GM21576 (cell line): ENCODE results near the gene RFT1.

ENCODE experiments used
- ATAC-seq: cut with Tn5 transposase; IDR thresholded peaks from one replicate; pipeline ENCODE4 v1.9.1; 2021; ENCODE audit warnings: mild to moderate bottlenecking, moderate library complexity; ENCODE audit not compliant: unreplicated experiment

RFT1 gene

DNA sequence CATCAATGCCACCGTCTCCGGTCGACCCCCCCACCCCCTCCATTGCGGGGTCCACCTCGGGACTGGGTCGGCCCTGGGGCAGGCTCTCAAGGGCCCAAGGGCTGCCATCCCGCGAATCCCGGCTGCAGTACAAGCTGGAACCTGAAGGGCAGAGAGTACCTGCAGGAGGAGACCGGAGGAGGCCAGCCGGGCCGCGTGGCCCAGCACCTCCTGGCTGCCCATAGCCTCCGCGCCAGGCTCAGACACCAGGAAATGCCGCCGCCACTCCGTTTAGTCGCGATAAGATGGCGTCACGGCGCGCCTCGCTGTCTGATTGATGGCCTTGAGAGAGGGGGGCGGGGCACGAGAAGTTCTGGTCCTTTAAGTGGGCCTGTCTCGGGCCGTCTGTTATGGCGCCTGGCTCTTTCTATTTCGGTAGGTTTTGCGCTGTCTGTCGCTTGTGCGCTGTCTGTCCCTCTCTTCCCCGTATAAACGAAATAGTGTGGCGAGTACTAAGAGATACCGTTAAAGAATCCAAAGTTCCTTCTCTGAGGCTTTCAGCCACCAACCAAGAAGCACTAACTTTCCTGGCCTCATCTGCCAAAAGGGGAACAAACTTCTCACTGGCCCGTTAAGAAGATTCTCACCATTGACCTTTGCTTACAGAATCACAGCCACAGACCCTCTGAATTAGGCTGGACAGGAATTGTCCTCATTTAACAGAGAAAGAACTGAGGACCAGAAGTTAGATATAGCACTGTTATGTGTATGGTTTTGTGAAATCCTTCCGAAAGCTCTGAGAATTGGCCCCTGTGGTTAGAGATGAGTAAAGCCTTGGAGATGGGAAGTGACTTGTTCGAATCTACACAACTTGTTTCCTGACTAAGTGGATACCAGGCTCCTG, at the start of gene RFT1:
Gene RFT1 (minus strand): TSS at position 257 of the 883 bp plus-strand sequence. CDS start 35 bp downstream, at position 222.
- ATAC-seq = peak; percentile 82

DNA sequence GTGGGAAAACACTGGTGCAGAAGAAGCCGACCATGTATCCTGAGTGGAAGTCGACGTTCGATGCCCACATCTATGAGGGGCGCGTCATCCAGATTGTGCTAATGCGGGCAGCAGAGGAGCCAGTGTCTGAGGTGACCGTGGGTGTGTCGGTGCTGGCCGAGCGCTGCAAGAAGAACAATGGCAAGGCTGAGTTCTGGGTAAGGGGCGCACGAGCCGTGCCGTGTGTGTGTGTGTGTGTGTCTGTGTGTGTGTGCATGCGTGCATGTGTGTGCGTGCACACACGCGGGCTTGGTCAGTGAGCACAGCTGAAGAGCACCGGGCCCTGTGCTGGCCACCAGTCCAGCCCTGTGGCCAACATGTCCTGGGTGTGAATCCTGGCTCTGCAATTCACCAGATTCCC, 49.3 kb upstream of the RFT1 start:
- ATAC-seq = no peak

DNA sequence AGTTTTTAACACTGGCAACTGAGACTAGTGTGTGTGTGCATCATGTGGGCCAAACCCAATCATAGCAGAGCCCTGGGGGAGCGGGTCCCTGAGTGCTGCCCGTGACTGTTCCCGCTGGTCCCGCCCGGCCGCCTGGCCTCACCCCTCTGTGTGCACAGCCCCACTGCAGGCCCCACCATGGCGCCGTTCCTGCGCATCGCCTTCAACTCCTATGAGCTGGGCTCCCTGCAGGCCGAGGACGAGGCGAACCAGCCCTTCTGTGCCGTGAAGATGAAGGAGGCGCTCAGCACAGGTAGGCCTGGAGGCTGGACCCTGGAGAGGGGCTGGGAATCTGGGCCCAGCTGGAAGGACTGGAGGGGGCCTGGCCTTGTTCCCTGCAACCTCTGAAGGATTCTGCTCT, 48.0 kb upstream of the RFT1 start:
- ATAC-seq = no peak

DNA sequence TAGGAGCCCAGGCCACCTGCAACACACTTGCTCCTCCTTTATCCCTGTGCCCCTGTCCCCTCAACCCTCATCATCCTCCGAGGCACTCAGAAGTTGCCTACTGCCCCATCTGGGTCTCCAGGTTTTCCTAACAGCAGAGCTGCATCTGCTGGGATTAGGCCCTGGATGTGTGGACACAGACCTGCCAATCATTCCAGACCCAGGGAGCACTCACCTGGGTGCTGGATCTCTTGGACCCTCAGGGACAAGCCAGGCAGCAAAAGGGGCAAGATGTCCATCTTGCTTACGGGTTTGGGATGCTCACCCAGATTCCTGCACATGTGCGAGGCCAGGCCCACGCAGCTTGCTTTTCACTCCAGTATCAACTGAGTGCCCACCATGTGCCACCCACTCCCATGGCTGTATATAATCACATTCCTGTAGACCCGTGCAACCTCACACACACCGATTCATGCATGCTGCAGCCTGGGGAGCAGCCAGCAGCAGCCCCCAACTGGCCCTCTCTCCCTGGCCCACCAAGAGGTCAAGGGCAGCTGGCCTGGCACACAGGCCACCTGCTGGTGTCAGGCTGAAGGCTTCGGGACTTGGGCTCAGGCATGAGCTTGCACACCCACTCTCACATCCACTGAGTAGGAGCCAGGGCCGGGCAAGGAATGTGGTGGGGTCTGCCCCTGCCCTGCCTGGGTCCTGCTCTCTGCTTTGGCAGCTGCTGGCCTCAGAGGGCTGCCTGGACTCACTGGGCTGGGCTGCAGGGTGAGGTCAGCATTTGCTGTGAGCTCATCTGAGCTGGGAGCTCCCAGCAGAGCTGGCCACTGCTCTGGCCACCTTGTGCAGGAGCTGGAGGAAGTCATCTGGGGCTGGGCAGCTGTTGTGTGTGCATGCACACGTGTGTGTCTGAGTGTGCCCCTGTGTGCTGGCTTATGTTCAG, 45.6 kb upstream of the RFT1 start:
- ATAC-seq = no peak

GRCh38 chr3:53174346-53175250, 44.4 kb upstream of the RFT1 start:
- no peak for ATAC-seq

DNA sequence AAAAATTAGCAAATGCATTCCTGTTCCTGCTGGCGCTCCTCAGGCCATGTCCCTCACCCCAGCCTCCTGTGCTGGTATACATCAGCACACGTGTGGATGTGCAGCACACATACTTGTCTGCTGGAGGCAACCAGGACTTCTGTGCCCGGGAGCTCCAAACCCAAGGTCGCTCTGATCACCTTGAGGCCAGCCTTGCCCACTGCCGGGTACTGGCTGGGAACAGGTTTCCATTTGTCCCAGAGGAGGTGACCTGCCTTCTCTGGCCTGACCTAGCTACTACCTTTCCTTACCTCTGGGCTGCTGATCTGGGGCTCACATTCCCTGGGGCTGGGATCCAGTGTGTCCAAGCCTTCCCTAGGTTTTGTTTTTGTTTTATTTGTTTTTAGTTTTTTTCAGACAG, 42.9 kb upstream of the RFT1 start:
- ATAC-seq = no peak

DNA sequence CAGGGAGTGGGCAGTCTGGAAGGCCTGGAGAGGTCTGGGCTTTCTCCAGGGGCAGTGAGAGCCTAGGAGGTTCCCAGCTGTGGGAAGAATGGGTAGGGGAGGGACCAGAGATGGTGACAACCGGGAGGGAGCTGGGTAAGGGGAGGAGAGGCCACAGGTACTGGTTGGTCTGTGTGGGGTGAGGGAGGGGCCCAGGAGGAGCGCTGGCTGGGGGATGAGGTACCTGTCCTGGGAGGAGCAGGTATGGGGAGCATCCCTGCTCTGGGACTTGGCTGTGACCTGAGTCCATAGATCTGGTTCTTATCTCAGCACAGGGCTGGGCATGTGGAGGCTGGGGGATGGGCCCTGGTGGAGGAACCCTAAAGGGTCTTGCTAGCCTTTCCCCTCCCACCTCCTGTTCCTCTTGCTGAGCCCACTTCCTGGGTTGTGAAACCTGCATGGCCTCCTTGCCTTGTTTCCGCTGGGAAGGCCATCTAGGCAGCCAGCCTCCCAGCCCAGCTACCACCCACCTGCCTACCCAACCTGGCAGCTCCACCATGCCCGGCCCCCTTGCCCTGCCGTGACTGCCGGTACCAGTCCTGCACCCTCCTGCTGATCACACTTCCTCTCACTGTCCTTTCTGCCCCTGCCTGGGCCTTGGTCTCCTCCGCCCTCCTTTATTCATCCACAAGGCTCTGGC, 41.7 kb upstream of the RFT1 start:
- ATAC-seq = no peak

DNA sequence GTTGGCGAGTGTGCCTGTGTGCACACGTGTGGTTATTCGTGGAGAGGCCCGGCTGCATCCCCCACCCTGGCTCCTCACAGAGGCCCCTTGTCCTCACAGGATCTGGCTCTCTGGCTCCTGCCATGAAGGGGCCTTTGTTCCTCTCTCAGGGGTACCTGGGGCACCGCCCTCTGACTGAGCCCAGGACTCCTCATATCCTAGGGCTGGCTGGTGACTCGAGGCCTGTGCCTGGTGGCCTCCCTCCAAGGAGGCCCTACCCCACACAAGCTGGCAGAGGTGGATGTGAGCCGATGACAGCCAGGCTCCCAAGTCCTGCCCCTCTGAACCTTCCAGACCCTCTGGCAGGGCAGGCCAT, 40.8 kb upstream of the RFT1 start:
- no peak for ATAC-seq

DNA sequence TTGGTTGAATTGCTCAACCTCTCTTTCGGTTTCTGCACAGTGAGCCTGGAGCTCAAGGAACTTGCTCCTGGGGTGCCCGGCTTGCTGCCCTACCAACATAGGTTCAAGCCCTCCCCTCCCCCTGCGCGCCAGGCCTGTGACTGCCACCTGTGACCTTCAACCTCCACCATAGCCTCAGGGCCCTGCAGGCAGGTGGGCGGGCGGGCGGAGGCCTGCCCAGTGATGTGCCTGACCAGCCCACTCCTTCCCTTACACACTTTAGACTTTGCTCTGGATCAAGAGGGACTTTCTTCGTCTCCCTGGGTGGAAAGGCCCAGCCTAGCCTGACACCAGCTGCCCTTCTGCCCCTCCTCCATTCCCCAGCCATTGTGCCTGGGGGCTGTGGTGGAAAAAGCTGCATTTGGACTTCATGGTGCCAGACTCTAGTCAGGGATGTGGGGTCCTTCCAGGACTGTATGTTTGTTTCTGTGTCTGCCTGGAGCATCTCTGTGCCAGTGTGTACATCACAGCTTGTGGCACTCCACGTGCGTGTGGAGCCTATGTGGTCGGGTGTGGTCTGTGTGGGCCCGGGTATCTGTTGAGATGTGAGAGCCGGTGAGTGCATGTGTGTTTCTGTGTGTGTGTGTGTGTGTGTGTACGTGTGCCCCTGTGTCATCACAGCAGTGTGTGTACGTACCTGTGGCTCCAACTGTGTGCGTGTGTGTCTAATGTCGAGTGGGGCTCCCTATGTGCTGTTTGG, 40.3 kb upstream of the RFT1 start:
- peak; percentile 26 for ATAC-seq

- no peak for ATAC-seq
Measured at GRCh38 chr3:53169832-53170324, 39.6 kb upstream of the RFT1 start.

GRCh38 chr3:53169045-53169831, 39.0 kb upstream of the RFT1 start:
- ATAC-seq = no peak

DNA sequence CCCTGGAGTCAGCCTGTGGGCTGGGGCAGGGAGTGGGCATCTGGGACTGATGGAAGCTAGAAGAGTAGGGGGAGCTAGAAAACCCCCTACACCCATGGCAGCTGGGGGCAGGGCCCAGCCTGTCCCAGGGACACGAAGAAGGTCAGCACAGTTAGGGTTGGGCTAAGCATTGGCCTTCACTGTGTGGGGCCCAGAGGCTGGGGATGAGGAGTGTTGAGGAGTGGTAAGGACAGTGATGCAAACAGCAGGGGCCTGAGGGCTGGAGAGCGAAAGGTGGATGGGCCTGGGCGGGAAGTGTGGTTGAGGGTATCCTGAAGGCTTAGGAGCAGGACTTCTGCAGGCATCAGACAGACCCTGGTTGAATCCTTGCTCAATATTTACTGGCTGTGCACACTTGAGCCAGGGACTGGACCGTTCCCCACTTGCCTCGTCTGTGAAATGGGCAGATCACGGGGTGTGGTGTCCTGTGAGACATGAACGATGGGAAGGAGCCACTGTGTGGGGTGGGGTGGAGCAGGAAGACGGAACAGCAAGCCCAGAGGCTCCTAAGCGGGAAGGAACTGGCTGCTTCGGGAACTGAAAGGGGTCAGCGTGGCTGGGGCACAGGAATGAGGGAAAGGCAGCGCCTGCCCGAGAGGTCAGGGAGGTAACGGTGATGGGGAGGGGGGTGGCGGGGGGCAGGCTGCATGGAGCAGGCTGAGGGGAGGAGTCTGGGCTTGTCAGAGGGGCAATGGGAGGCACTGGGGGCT, 38.1 kb upstream of the RFT1 start:
- no peak for ATAC-seq

- no peak for ATAC-seq
Measured at GRCh38 chr3:53167418-53168174, 37.4 kb upstream of the RFT1 start.

DNA sequence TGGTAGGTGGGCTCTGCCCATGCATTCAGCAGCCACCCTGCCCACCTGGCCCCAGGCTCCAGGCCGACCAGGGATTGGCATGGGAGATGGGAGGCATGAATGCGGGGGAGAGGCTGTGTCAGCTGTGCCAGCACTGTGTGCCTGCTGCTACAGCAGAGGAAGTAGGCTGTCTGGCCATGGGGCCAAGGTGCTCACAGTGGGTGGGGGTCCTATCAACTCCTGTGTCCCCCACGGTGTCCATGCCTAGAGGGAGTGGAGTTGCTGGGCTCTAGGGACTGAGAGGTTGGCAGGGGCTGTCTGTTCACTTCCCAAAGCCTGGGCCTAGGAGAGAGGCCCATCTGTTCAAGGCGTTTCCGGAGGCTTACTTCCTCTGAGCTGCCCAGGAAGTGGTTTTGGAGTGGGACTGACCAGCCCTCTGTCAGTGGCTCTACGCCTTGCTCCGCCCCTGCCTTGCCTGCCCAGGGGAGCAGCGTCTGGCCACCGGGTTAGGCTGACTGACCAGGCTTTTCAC, 36.6 kb upstream of the RFT1 start:
- no peak for ATAC-seq

GRCh38 chr3:53166206-53166605, 36.0 kb upstream of the RFT1 start:
- no peak for ATAC-seq

DNA sequence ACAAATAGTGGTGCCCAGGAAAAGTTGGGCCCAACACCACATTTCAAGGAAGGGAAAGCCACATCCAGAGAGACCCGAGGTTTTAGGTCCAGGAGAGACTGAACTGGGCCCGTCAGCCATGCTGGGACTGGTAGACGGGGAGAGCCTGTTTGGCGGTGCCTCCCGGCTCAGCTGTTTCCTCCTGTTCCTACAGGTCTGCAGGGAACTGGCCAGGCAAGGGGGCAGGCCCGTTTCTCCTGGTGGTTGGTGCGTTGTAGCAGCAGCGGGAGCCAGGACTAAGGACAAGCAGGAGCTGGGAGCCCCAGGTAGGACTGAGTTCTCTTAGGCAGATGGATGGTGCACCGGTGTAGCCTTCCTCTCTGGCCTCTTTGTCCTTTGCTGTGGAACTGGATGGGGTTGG, 34.7 kb upstream of the RFT1 start:
- ATAC-seq = no peak
